ENCODE measurements around the gene CLUH.

DNA sequence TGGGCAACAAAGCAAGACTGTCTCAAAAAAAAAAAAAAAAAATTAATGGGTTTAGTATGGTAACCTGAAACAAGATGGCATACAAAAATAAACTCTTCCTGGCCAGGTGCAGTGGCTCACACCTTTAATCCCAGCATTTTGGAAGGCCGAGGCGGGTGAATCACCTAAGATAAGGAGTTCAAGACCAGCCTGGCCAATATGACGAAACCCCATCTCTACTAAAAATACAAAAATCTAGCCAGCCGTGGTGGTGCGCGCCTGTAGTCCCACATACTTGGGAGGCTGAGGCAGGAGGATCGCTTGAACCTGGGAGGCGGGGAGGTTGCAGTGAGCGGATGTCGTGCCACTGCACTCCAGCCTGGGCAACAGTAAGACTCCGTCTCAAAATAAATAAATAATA is 62.4 kb downstream of the CLUH start:
- no peak for TF ChIP-seq TRIM28 (IDR thresholded peaks at IDR 0.05; ENCODE audit: borderline replicate concordance, low read length)
- no peak for TF ChIP-seq YY1 (tag by site-specific recombination; IDR thresholded peaks at IDR 0.05)
- TF ChIP-seq, protein P1, sequence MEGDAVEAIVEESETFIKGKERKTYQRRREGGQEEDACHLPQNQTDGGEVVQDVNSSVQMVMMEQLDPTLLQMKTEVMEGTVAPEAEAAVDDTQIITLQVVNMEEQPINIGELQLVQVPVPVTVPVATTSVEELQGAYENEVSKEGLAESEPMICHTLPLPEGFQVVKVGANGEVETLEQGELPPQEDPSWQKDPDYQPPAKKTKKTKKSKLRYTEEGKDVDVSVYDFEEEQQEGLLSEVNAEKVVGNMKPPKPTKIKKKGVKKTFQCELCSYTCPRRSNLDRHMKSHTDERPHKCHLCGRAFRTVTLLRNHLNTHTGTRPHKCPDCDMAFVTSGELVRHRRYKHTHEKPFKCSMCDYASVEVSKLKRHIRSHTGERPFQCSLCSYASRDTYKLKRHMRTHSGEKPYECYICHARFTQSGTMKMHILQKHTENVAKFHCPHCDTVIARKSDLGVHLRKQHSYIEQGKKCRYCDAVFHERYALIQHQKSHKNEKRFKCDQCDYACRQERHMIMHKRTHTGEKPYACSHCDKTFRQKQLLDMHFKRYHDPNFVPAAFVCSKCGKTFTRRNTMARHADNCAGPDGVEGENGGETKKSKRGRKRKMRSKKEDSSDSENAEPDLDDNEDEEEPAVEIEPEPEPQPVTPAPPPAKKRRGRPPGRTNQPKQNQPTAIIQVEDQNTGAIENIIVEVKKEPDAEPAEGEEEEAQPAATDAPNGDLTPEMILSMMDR (tag by site-specific recombination; IDR thresholded peaks at IDR 0.05): no peak
- TF ChIP-seq RBAK (tag by site-specific recombination; IDR thresholded peaks at IDR 0.05): no peak
- TF ChIP-seq, protein P2, sequence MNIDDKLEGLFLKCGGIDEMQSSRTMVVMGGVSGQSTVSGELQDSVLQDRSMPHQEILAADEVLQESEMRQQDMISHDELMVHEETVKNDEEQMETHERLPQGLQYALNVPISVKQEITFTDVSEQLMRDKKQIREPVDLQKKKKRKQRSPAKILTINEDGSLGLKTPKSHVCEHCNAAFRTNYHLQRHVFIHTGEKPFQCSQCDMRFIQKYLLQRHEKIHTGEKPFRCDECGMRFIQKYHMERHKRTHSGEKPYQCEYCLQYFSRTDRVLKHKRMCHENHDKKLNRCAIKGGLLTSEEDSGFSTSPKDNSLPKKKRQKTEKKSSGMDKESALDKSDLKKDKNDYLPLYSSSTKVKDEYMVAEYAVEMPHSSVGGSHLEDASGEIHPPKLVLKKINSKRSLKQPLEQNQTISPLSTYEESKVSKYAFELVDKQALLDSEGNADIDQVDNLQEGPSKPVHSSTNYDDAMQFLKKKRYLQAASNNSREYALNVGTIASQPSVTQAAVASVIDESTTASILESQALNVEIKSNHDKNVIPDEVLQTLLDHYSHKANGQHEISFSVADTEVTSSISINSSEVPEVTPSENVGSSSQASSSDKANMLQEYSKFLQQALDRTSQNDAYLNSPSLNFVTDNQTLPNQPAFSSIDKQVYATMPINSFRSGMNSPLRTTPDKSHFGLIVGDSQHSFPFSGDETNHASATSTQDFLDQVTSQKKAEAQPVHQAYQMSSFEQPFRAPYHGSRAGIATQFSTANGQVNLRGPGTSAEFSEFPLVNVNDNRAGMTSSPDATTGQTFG (tag by site-specific recombination; IDR thresholded peaks at IDR 0.05; ENCODE audit: borderline replicate concordance): no peak
- TF ChIP-seq ZNF19 (tag by site-specific recombination; IDR thresholded peaks at IDR 0.05; ENCODE audit: low read depth): no peak
- TF ChIP-seq, protein P3, sequence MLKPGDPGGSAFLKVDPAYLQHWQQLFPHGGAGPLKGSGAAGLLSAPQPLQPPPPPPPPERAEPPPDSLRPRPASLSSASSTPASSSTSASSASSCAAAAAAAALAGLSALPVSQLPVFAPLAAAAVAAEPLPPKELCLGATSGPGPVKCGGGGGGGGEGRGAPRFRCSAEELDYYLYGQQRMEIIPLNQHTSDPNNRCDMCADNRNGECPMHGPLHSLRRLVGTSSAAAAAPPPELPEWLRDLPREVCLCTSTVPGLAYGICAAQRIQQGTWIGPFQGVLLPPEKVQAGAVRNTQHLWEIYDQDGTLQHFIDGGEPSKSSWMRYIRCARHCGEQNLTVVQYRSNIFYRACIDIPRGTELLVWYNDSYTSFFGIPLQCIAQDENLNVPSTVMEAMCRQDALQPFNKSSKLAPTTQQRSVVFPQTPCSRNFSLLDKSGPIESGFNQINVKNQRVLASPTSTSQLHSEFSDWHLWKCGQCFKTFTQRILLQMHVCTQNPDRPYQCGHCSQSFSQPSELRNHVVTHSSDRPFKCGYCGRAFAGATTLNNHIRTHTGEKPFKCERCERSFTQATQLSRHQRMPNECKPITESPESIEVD (tag by site-specific recombination; IDR thresholded peaks at IDR 0.05): no peak
